ENCODE results near the gene AAMP. TPM values are rescaled to one million over a fixed set of nuclear protein-coding genes. Genes with fewer than 3 reads are reported as not detected.

AAMP gene, protein sequence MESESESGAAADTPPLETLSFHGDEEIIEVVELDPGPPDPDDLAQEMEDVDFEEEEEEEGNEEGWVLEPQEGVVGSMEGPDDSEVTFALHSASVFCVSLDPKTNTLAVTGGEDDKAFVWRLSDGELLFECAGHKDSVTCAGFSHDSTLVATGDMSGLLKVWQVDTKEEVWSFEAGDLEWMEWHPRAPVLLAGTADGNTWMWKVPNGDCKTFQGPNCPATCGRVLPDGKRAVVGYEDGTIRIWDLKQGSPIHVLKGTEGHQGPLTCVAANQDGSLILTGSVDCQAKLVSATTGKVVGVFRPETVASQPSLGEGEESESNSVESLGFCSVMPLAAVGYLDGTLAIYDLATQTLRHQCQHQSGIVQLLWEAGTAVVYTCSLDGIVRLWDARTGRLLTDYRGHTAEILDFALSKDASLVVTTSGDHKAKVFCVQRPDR
- 157 and 203 TPM in 2 replicates for total RNA-seq (2014; rRNA removed; shearing (Covaris generic))
- polyA plus RNA-seq (2016; fragmentation: Nextera tagmentation; extraction: Ambion mirVana): 77.8 and 90.8 TPM in 2 replicates
- long read RNA-seq, transcript AAMP-201 (11 exons, 1,886 nt): major isoform, 62 of 93 reads
- long read RNA-seq, transcript AAMP-202 (10 exons, 1,761 nt): minor isoform, 11 of 93 reads
- long read RNA-seq, transcript AAMP-204 (11 exons, 1,804 nt): minor isoform, 11 of 93 reads
- long read RNA-seq, partial matches to known transcripts: 4 of 93 reads
- long read RNA-seq, other reads (novel, unspliced or antisense): 4 of 93 reads

DNA sequence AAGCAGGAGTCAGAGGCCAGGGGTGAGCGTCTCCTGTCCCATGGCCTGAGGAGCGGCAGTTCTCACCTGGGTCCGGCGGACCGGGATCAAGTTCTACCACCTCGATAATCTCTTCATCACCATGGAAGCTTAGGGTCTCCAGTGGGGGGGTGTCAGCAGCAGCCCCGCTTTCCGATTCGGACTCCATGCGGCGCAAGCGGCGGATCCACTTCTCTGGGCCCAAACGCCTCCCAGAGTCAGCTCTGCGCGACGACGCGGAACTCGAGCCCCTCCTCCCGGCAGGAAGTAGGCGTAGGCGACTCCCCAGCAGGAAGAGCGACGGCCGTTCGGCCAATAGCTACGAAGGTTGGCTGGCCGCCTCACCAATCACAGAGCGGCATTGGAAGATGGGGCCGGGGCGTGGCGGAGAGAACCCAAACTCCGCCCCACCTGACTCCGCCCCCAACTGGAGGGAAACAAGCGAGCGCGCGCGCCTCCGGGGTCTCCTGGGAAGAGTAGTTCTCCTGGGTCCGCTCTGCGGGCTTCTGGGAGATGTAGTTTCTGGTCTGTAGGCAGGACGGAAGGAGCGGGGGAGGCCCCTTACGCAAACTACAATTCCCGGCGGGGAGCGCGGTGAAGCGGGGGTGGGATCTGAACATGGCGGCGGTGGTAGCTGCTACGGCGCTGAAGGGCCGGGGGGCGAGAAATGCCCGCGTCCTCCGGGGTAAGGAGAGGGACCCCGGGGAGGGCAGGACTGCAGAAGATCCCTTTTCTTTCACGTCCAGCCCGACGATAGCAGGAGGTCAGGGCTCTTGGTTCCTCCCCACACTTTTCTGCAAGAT, at the start of gene AAMP, which contains the start of gene PNKD:
Gene AAMP, minus strand, starts transcription at position 238 of the 821 bp plus-strand sequence. Its CDS starts 51 bp downstream, at position 187.
Gene PNKD, plus strand, starts transcription at position 620 of the 821 bp plus-strand sequence. Its CDS starts 17 bp downstream, at position 637.
- H3F3A ChIP-seq (replicated peaks; ENCODE audit: low read depth): no peaks in the 10 kb centered on the region
- peaks cover 10% of the 10 kb centered on the region for H3K36me3 ChIP-seq (ENCODE audit: insufficient read depth)
- Mint-ChIP-seq H3K27ac (peak within 1 kb of the TSS; percentile 89), H3K4me3 (peak within 1 kb of the TSS; percentile 89), H3K4me1 (peaks cover 23% of the 10 kb centered on the region), H3K27me3 (ENCODE audit: insufficient read depth, low read depth, poor library complexity) (peaks cover 14% of the 10 kb centered on the region), H3K36me3 (ENCODE audit: low read depth) (peaks cover 41% of the 10 kb centered on the region), H3K9me3 (no peaks in the 10 kb centered on the region)
- no peak for TF ChIP-seq ZNF331 (CRISPR knock-in tag; IDR thresholded peaks at IDR 0.05; ENCODE audit: low read depth)
- peak; percentile 84 for TF ChIP-seq CREB1 (CRISPR knock-in tag; IDR thresholded peaks at IDR 0.05; ENCODE audit: low read depth)
- TF ChIP-seq, protein P1, sequence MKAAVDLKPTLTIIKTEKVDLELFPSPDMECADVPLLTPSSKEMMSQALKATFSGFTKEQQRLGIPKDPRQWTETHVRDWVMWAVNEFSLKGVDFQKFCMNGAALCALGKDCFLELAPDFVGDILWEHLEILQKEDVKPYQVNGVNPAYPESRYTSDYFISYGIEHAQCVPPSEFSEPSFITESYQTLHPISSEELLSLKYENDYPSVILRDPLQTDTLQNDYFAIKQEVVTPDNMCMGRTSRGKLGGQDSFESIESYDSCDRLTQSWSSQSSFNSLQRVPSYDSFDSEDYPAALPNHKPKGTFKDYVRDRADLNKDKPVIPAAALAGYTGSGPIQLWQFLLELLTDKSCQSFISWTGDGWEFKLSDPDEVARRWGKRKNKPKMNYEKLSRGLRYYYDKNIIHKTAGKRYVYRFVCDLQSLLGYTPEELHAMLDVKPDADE (IDR thresholded peaks at IDR 0.05): peak; percentile 99
- TF ChIP-seq POLR2AphosphoS5 (IDR thresholded peaks at IDR 0.05; ENCODE audit: low read depth): peak; percentile 75
- TF ChIP-seq ZNF114 (CRISPR knock-in tag; IDR thresholded peaks at IDR 0.05): peak; percentile 54; the same call in 1 of the 2 replicates
- no peak for TF ChIP-seq JUNB (IDR thresholded peaks at IDR 0.05; ENCODE audit: unreplicated experiment)
- no peaks in the 10 kb centered on the region; the same call in 1 of the 2 replicates for H4K20me1 ChIP-seq (replicated peaks; ENCODE audit: insufficient read depth)
- H3K27ac ChIP-seq (ENCODE audit: low read depth): peak within 1 kb of the TSS; percentile 66
- H3K27me3 ChIP-seq (ENCODE audit: insufficient read depth): no peaks in the 10 kb centered on the region
- peaks cover 17% of the 10 kb centered on the region for H3K79me2 ChIP-seq (replicated peaks; ENCODE audit: insufficient read depth)
- peak; percentile 100 for DNase-seq (ENCODE audit: low spot score)
- peak within 1 kb of the TSS; percentile 91 for H2AFZ ChIP-seq
- H3K4me2 ChIP-seq: peak within 1 kb of the TSS; percentile 98
- peak within 1 kb of the TSS; percentile 98 for H3K4me3 ChIP-seq
- no peaks in the 10 kb centered on the region for H3K9me2 ChIP-seq (ENCODE audit: insufficient read depth)
- H3K4me1 ChIP-seq (ENCODE audit: insufficient read depth): peaks cover 13% of the 10 kb centered on the region
- peak; percentile 88 for ATAC-seq

DNA sequence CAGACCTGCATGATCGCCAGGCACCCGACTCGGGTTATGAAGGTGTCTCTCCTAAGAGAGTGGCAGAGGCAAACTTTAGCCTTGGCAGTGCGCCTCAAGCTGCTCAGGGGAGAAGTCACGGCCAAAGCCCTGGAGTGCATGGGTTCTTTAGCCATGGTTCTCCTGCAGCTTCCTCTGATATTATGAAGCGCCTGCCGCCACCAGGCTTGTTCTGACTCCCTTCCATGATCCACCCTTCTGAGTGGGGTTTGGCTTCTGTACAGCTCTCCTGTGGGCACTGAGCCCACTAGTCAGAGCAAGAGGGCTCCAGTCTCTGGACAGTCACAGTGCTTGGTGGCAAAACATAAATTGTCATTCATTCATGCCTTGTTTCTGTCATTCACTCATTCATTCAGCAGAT, 48.3 kb upstream of the AAMP start:
- Histone ChIP-seq H3K27me3 (ENCODE audit: insufficient read depth) (no peaks in the 10 kb centered on the region), H2AFZ (no peak overlapping the region), H3K27ac (ENCODE audit: low read depth) (no peak overlapping the region), H3K36me3 (ENCODE audit: insufficient read depth) (no peaks in the 10 kb centered on the region), H3K4me3 (no peak overlapping the region), H3F3A (replicated peaks; ENCODE audit: low read depth) (0 out of 2 replicates have a peak, but pooled peaks cover 3% of the 10 kb centered on the region), H4K20me1 (replicated peaks; ENCODE audit: insufficient read depth) (no peaks in the 10 kb centered on the region; the same call in 1 of the 2 replicates), H3K4me1 (ENCODE audit: insufficient read depth) (peaks cover 12% of the 10 kb centered on the region), H3K4me2 (no peak overlapping the region), H3K9me2 (ENCODE audit: insufficient read depth) (no peaks in the 10 kb centered on the region), H3K79me2 (replicated peaks; ENCODE audit: insufficient read depth) (no peaks in the 10 kb centered on the region)
- no peak overlapping the region for H3K27ac Mint-ChIP-seq
- H3K4me1 Mint-ChIP-seq: peaks cover 19% of the 10 kb centered on the region
- DNase-seq (ENCODE audit: low spot score): no peak
- H3K4me3 Mint-ChIP-seq: no peak overlapping the region
- H3K36me3 Mint-ChIP-seq (ENCODE audit: low read depth): no peaks in the 10 kb centered on the region
- no peaks in the 10 kb centered on the region for H3K27me3 Mint-ChIP-seq (ENCODE audit: insufficient read depth, low read depth, poor library complexity)
- TF ChIP-seq NANOG (IDR thresholded peaks at IDR 0.05; ENCODE audit: borderline replicate concordance) (no peak), STAT1 (IDR thresholded peaks at IDR 0.05; ENCODE audit: unreplicated experiment) (no peak), POLR2AphosphoS5 (IDR thresholded peaks at IDR 0.05; ENCODE audit: low read depth) (no peak), JUNB (IDR thresholded peaks at IDR 0.05; ENCODE audit: unreplicated experiment) (no peak), EZH2 (IDR thresholded peaks at IDR 0.05; ENCODE audit: low read depth, unreplicated experiment) (no peak)
- TF ChIP-seq, protein P2, sequence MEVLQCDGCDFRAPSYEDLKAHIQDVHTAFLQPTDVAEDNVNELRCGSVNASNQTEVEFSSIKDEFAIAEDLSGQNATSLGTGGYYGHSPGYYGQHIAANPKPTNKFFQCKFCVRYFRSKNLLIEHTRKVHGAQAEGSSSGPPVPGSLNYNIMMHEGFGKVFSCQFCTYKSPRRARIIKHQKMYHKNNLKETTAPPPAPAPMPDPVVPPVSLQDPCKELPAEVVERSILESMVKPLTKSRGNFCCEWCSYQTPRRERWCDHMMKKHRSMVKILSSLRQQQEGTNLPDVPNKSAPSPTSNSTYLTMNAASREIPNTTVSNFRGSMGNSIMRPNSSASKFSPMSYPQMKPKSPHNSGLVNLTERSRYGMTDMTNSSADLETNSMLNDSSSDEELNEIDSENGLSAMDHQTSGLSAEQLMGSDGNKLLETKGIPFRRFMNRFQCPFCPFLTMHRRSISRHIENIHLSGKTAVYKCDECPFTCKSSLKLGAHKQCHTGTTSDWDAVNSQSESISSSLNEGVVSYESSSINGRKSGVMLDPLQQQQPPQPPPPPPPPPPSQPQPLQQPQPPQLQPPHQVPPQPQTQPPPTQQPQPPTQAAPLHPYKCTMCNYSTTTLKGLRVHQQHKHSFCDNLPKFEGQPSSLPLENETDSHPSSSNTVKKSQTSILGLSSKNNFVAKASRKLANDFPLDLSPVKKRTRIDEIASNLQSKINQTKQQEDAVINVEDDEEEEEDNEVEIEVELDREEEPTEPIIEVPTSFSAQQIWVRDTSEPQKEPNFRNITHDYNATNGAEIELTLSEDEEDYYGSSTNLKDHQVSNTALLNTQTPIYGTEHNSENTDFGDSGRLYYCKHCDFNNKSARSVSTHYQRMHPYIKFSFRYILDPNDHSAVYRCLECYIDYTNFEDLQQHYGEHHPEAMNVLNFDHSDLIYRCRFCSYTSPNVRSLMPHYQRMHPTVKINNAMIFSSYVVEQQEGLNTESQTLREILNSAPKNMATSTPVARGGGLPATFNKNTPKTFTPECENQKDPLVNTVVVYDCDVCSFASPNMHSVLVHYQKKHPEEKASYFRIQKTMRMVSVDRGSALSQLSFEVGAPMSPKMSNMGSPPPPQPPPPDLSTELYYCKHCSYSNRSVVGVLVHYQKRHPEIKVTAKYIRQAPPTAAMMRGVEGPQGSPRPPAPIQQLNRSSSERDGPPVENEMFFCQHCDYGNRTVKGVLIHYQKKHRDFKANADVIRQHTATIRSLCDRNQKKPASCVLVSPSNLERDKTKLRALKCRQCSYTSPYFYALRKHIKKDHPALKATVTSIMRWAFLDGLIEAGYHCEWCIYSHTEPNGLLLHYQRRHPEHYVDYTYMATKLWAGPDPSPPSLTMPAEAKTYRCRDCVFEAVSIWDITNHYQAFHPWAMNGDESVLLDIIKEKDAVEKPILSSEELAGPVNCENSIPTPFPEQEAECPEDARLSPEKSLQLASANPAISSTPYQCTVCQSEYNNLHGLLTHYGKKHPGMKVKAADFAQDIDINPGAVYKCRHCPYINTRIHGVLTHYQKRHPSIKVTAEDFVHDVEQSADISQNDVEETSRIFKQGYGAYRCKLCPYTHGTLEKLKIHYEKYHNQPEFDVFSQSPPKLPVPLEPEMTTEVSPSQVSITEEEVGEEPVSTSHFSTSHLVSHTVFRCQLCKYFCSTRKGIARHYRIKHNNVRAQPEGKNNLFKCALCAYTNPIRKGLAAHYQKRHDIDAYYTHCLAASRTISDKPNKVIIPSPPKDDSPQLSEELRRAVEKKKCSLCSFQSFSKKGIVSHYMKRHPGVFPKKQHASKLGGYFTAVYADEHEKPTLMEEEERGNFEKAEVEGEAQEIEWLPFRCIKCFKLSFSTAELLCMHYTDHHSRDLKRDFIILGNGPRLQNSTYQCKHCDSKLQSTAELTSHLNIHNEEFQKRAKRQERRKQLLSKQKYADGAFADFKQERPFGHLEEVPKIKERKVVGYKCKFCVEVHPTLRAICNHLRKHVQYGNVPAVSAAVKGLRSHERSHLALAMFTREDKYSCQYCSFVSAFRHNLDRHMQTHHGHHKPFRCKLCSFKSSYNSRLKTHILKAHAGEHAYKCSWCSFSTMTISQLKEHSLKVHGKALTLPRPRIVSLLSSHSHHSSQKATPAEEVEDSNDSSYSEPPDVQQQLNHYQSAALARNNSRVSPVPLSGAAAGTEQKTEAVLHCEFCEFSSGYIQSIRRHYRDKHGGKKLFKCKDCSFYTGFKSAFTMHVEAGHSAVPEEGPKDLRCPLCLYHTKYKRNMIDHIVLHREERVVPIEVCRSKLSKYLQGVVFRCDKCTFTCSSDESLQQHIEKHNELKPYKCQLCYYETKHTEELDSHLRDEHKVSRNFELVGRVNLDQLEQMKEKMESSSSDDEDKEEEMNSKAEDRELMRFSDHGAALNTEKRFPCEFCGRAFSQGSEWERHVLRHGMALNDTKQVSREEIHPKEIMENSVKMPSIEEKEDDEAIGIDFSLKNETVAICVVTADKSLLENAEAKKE (CRISPR knock-in tag; IDR thresholded peaks at IDR 0.05): no peak
- H3K9me3 Mint-ChIP-seq: no peaks in the 10 kb centered on the region
- no peak for ATAC-seq

All from GM23338 (cell line).